Measurements from ENCODE around the gene ANKRD13D.
A peak's percentile ranks its signal among the peaks of the same experiment; 100 is the strongest.

Gene ANKRD13D

DNA sequence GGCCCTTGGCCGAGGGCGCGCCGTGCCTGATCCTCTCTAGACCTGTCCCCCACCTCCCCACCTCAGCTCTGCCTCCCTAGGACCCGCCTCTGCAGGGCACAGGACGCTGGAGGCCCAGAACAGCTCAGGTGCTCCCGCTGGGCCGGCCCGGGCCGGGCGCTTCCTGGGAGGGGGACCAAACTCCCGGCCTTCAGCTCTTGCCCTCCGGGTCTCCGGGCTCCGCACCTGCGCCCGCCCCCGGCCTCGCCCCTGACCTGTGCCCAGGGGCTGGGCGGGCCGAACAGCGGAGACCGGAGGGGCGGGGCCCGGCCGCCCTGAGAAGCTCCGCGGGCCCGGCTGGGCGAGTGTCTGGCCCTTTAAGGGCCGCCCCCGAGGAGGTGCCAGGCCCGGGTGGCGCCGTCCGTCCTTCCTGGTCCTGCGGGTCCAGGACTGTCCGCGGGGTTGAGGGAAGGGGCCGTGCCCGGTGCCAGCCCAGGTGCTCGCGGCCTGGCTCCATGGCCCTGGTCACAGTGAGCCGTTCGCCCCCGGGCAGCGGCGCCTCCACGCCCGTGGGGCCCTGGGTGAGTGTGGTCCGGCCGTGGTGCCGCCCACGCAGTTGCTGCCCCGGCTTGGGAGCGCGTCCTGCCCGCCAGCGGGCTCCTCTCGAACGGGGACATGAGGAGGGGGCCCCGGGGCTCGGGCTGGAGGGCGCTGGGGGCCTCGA, 14.2 kb downstream of the ANKRD13D start, which contains the start of gene SSH3:
TSS of gene SSH3 (plus strand) at position 399 of the 703 bp plus-strand sequence. CDS start at position 495, 96 bp downstream.
- peak; percentile 77 for DNase-seq (ENCODE audit: low spot score)

DNA sequence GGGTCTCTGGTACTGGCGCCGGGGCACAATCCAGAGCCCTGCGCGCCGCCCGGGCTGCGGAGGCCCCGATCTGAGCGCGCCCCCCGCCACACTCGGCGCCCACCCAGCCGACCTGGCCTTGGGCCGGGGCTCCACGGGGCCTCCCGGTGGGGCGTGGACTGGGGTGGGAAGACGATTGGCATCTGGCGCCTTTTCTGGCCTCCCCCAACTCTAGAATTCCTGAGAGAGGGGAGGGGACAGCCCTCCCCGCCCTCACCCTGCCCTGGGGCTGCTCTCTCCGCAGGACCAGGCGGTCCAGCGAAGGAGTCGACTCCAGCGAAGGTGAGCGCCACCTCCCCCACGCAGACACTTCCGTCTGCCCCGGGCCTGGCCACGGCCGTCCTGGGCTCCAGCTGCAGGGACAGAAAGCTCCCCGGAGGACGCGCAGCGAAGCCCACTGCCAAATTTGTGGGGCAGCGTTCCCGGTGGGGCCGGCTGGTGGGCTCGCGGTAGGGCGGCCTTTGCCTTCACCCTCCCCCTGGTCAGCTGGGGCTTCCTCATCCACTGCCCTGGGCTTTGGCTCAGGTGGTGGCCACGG, 14.8 kb downstream of the ANKRD13D start:
- no peak for DNase-seq (ENCODE audit: low spot score)

DNA sequence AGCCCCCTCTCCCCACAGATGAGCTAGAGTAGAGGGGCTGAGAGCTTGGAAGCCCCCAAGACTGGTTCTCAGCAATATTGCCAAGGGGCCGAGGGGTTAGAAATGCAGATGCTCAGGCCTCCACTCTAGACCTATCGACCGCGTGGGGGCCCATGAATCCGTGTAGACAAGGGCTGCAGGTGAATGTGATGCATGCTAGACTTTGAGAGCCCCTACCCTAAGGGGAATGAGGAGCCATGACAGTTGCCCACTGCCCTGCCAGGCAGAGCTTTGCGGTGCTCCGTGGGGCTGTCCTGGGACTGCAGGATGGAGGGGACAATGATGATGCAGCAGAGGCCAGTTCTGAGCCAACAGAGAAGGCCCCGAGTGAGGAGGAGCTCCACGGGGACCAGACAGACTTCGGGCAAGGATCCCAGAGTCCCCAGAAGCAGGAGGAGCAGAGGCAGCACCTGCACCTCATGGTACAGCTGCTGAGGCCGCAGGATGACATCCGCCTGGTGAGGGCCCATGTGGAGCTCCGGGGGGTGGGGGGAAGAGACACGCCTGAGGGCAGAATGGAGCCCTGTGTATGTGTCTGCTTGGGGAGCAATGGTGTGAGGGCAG, 15.5 kb downstream of the ANKRD13D start:
- no peak for DNase-seq (ENCODE audit: low spot score)

DNA sequence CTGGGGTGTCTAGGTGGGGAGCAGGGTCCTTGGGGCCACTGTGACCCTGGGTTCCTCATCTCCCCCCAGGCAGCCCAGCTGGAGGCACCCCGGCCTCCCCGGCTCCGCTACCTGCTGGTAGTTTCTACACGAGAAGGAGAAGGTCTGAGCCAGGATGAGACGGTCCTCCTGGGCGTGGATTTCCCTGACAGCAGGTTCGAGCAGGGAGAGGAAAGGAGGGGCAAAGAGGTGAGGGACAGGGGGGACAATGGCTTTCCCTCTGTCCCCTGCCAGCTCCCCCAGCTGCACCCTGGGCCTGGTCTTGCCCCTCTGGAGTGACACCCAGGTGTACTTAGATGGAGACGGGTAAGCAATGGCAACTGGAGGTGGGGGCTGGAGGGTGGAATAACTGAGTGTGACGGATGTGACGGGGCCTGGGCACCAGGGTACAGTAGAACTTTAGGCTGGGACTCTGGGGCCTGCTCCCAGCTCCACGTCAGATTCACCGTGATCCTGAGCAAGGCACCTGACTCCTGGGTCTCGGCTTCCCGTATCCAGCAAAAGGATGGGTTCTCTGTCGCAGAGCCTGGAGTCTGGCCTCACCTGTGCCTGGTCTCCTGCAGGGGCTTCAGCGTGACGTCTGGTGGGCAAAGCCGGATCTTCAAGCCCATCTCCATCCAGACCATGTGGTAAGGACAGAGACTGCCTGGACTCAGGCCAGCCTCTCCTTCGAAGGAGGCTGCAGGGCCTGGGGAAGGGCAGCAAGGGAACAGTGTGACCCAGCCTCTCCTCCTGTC, 17.9 kb downstream of the ANKRD13D start:
- DNase-seq (ENCODE audit: low spot score), result no peak

DNA sequence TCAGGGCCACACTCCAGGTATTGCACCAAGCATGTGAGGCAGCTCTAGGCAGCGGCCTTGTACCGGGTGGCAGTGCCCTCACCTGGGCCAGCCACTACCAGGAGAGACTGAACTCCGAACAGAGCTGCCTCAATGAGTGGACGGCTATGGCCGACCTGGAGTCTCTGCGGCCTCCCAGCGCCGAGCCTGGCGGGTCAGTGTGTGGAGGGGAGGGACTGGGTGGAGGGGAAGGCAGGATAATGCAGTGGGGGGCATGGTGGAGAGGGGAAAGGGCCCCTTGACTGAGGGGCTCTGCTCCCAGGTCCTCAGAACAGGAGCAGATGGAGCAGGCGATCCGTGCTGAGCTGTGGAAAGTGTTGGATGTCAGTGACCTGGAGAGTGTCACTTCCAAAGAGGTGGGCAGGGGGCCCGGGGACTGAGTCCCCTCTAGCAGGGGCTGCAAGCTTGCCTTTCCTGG, 18.5 kb downstream of the ANKRD13D start:
- no peak for DNase-seq (ENCODE audit: low spot score)

DNA sequence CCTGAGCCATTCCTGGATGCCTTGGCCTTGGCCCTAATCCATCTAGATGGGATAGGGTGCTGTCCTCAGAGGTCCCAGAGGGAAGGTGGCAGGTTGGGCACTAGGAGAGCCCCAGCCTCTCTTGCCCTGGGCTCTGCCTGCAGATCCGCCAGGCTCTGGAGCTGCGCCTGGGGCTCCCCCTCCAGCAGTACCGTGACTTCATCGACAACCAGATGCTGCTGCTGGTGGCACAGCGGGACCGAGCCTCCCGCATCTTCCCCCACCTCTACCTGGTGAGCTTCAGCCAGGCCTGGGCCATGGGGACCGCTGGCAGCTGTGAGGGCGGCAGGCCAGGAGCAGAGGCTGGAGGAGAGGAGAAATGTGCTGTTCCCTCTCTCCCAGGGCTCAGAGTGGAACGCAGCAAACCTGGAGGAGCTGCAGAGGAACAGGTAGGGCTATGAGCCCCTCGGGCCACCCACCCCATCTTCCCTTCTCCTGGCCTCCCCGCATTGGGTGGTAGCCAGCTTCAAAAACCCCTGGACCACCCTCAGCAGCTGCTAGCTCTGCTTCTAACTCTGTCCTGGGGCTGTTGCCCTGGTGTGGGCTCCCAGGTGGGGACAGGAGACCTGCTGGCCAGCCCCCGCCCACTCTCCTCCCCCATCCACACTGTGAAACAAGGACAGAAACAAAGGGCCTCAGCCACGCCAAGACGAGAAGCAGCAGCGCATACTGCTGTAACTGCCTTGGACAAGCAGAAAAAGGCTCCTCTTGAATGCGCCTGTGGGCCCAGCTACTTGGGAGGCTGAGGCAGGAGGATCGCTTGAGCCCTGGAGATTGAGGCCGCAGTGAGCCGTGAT, 19.1 kb downstream of the ANKRD13D start:
- no peak for DNase-seq (ENCODE audit: low spot score)

DNA sequence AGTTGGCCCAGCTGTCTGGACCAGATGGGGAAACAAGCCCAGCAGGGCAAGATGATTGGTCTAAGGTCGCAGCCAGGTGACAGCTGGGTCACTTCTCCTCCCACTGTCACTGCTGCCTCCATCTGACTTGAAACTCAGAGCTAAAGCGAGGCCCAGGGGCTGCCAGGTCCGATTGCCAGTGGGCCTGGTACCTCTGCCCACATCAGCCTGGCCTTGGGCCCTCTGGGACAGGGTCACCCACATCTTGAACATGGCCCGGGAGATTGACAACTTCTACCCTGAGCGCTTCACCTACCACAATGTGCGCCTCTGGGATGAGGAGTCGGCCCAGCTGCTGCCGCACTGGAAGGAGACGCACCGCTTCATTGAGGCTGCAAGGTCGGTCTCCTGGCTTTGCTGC, 20.1 kb downstream of the ANKRD13D start:
- no peak for DNase-seq (ENCODE audit: low spot score)

DNA sequence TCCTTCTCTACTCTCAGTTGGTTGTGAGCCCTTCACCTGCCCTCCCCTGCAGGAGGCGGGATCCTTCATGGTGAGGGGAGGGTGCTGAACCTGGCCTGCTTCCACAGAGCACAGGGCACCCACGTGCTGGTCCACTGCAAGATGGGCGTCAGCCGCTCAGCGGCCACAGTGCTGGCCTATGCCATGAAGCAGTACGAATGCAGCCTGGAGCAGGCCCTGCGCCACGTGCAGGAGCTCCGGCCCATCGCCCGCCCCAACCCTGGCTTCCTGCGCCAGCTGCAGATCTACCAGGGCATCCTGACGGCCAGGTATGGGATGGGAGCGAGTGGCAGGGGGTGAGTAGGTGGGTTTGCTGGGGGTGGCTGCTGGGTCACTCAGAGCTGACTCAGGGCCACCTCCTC, 20.6 kb downstream of the ANKRD13D start:
- no peak for DNase-seq (ENCODE audit: low spot score)

DNA sequence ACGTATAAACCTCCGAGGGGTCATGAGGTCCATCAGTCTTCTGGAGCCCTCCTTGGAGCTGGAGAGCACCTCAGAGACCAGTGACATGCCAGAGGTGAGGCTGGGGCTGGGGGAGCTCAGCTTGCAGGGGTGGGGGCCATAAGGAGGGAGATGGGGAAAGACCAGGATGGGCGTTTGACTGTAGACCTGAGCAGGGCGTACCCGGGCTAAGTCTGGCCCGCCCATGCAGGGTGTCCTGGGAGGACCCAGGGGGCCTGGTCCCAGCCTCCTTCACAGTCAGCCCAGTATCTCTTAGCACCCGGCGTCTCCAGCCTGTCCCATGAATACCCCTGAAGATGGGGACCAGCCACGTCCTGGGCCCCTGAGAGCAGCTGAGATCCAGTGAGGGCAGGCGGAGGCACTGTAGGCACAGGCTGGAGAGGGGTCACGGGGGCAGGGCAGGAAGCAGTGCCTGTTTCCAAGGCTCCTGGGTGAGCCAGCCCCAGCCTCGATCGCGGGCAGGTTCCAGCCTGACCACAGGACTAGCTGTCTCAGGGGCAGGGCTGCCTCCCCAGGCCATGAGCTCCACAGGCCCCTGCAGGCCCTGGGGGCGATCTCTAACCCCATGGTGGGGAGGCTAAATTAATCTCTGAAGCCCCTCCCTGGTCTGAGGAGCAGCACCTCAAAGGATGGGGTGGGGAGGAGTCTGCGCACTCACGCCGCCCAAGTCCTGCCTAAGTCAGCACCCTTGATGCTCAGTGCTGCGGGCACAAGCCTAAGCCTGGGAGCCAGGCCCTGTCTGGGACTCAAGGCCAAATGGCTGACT, 21.3 kb downstream of the ANKRD13D start:
- DNase-seq (ENCODE audit: low spot score), result no peak

DNA sequence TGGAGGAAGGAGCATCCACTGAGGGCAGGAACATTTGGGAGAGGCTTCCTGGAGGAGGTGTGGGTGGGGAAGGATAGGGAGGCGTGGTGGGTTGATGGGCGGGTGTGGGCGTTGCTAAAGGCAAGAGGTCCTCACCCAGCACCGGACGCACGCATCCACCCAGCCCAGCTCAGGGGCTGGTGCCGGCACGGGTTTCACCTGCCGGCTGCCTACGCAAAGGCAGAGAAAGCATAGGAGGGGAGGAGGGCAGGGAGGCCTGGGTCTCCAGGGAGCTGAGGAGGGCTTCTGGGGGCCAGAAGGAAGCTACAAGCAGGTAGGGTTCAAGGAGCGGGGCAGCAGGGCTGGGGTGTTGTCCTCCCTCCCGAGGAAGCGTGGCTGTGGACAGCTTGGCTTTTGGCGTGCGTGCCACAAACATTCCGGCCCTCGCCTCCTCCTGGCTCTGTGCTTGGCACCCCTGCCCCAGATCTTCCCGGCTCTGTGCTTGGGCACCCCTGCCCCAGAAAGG, 22.0 kb downstream of the ANKRD13D start:
- no peak for DNase-seq (ENCODE audit: low spot score)

DNA sequence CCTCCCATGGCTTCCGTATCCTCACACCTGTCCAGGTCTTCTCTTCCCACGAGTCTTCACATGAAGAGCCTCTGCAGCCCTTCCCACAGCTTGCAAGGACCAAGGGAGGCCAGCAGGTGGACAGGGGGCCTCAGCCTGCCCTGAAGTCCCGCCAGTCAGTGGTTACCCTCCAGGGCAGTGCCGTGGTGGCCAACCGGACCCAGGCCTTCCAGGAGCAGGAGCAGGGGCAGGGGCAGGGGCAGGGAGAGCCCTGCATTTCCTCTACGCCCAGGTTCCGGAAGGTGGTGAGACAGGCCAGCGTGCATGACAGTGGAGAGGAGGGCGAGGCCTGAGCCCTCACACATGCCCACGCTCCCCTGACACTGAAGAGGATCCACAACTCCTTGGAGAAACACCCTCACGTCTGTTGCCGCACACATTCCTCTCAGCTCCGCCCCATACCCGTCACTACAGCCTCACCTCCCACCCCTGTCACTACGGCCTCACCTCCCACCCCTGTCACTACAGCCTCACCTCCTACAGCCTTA, 22.5 kb downstream of the ANKRD13D start:
- DNase-seq (ENCODE audit: low spot score), result no peak

DNA sequence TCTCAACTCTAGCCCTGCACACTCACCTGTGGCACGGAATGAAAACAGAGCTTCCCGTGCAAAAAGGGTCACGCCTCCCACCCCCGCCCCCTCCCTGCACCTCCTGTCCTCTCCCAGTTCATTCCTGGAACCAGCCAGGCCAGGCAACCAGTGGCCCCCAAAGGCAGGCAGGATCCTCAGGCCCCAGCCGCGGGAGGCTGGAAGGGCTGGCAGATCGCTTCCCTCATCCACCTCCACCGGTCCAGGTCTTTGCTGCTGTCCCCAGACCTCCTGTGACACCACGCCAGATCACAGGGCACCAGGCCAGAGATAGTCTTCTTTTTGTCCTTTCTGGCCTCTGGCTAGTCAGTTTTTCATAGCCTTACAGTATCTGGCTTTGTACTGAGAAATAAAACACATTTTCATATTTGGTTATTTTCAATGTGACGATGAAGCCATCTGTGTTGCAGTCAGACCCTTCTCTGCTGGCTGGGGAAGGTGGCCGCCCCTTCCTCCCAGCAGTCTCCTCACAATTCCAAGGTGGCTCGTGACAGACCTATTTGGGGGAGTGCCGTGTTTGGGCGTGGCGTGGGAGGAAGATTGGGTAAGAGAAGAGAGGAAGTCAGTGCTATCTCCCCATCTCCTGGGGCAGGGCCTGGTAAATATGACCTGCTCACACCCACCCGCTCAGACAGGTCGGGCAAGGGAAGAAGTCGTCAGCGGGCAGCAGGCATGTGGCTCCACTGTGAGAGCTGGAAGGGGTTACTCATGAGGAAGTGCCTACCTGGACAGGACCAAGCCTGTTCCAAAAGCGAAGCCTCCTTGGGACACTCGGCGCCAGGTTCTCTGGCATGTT, 23.3 kb downstream of the ANKRD13D start:
- no peak for DNase-seq (ENCODE audit: low spot score)

DNA sequence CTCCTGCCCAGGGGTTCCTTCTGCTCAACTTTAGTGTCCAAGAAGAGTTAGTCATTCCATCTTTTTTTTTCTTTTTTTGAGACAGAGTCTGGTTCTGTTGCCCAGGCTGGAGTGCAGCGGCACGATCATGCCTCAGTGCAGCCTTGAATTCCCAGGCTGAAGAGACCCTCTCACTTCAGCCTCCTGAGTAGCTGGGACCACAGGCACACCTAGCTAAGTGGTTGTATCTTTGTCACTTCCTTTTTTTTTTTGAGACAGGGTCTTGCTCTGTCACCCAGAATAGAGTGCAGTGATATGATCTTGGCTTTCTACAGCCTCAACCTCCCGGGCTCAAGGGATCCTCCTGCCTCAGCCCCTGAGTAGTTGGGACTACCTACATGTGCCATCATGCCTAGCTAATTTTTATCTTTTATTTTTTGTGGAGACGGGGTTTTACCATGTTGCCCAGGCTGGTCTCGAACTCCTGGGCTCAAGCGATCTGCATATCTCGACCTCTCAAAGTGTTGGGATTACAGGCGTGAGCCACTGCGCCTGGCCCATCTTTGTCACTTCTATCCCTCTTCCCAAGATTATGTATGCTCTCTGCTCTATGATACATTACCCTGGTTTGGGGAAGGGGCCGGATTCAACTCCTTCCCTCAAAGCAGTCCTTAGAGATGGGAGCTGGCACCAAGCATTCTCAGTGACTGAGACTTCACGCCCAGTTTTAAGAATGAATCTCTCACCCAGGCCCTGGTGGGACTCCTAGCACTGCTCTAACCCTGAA, 24.2 kb downstream of the ANKRD13D start:
- DNase-seq (ENCODE audit: low spot score), result no peak

DNA sequence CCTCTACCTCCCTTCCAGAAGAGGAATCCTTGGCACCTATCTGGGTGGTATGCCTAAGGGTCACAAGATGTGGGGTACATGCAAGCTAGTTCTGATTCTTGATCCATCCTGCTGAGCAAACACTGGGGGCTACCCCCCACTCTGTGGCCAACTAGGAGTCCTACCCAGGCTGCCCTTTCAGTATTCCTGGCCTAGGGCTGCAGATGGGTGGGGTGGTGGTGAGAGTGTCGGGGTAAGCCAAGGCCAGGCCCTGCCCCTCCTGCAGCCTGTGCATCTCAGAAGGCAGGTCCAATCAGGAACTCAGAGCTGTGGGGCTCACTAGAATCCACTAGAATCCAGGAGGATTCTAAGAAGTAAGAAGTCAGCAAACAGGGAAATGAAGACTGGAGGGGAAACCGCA, 25.1 kb downstream of the ANKRD13D start:
- DNase-seq (ENCODE audit: low spot score), result no peak

DNA sequence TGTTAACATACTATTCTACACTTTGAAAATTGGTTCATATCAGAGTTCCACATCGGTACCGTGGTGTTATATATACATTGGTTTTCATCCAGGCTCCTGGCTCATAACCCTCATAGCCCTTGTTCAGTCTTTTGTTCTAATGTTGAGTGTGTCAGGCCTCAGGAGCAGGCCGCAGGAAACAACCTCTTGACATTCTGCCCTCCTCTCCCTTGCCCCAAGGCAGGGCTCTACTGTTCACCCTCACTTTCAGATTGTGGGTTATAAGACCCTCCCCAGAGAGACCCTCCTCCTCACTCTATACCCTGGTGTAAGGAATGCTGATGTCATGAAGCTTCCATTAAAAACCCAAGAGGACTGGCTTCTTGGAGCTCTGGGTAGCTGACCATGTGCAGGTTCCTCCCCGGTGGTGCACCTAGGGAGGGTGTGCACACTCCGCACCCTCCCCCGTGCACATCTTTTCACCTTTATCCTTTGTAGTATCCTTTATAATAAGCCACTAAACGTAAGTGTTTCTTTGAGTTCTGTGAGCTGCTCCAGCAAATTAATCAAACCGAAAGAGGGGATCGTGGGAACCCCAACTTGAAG, 26.3 kb downstream of the ANKRD13D start:
- DNase-seq (ENCODE audit: low spot score), result no peak

DNA sequence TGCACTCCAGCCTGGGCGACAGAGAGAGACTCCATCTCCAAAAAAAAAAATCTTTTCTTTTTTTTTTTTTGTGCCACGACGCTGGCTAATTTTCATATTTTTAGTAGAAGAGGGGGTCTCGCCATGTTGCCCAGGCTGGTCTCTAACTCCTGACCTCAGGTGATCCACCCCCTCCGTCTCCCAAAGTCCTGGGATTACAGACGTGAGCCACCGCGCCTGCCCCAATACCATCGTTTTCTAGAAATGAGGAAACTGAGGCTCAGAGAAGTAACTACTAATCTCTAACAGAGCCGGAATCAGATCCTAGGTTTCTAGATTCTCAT, 27.7 kb downstream of the ANKRD13D start:
- DNase-seq (ENCODE audit: low spot score), result no peak

DNA sequence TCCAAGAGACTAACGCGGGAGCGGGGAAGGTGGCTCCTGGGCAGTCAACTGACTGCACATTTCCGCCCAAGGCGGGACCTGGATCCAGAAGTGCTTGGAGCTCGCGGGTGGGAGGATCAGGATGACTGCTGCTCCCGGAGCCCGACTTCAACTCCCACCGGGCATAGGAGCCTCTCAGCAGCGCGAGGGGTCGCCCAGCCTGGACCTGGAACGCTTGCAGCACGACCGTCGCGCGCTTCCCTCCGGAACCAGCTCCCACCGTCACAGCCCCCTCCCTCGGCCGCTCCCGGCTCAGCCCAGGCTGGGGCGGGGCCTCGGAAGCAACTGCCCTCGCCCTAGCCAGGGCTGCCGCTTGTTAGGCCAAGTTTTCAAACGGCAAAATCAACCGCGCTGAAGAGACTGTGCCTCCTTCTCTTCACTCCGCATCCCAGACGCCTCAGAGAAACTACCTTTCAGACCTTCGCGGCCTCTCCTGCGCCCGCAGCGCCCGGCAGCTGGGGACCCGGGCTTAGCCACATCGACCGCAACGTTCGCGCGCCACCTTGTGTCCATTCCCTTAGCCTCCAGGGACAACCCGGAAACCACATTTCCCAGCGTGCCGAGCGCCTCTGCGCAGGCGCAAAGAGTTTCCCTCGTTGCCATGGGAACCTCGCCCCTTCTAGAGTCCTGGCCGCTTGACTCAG, 28.2 kb downstream of the ANKRD13D start:
- DNase-seq (ENCODE audit: low spot score), result peak; percentile 95

Data from putamen (tissue), 1 donor.